ENCODE data around the gene TGFBR3L.
"Not testable (repeated sequence)": the region's sequence is repeated elsewhere in the genome, so short reads cannot be mapped to it uniquely, and the experiment has no call there.

Gene TGFBR3L

GRCh38 chr19:7905268-7905667 is 9.4 kb upstream of the TGFBR3L start:
- DNase-seq: no peak

DNA sequence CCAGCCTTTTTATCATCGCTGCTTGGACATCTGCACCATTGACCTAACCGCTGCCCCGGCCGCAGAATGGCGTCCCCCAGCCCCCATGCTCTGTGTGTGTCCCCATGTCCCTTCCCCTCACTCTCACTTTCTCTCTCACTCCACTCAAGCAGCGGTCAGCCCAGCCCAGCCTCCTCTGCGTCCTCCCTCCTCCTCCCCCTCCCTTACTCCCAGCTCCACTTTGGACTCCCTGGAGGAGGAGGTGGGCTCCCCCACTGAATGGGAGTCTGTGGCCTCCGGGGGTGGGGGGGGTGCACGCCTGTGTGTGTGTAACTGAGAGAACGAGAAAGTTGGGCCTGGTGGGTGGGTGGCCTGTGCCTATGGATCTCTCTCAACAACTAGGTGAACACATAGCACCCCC is 8.8 kb upstream of the TGFBR3L start:
- DNase-seq: no peak

GRCh38 chr19:7907122-7907521 is 7.5 kb upstream of the TGFBR3L start:
- DNase-seq: no peak

DNA sequence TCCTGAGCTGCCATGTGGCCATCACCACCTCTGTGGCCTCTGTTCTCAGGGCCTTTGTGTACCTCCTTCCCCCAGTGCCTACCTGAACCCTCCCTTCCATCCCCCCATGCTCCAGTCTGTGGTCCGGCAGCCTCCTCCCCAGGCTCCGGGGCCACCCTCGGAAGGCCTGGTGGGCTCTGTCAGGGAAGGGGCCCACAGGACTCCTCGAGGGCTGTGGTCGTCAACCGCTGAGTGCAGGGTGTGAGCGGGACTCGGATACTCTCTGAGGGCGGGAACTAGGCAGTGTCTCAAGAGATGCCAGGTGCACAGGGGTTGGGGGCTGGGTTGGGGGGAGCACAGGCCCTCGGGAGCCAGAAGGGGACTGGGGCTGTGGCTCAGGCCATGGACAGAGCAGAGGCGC is 7.1 kb upstream of the TGFBR3L start:
- no peak for DNase-seq

- DNase-seq: no peak
Observed at GRCh38 chr19:7908078-7908699, 6.4 kb upstream of the TGFBR3L start.

GRCh38 chr19:7908742-7909461 is 5.7 kb upstream of the TGFBR3L start:
- no peak for DNase-seq

- DNase-seq: no peak
Observed at GRCh38 chr19:7909471-7910067, 5.1 kb upstream of the TGFBR3L start.

DNA sequence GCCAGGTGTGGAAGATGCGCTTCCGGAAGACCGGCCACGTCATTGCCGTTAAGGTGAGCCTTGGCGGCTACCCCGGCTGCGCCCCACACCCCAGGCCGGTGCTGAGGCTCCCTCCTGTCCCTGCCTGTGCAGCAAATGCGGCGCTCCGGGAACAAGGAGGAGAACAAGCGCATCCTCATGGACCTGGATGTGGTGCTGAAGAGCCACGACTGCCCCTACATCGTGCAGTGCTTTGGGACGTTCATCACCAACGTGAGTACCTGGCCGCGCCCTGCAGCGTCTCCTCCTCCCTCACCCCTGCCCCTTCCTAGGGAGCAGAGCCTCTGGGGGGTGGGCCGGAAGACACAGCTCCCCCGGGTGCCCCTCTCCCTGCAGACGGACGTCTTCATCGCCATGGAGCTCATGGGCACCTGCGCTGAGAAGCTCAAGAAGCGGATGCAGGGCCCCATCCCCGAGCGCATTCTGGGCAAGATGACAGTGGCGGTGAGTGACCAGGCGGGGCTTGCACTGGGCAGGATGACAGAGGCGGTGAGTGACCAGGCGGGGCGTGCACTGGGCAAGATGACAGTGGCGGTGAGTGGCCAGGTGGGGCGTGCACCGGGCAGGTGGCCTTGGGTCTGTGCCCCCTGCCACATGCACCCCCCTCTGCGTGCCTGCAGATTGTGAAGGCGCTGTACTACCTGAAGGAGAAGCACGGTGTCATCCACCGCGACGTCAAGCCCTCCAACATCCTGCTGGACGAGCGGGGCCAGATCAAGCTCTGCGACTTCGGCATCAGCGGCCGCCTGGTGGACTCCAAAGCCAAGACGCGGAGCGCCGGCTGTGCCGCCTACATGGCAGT is 4.1 kb upstream of the TGFBR3L start:
- DNase-seq: no peak

DNA sequence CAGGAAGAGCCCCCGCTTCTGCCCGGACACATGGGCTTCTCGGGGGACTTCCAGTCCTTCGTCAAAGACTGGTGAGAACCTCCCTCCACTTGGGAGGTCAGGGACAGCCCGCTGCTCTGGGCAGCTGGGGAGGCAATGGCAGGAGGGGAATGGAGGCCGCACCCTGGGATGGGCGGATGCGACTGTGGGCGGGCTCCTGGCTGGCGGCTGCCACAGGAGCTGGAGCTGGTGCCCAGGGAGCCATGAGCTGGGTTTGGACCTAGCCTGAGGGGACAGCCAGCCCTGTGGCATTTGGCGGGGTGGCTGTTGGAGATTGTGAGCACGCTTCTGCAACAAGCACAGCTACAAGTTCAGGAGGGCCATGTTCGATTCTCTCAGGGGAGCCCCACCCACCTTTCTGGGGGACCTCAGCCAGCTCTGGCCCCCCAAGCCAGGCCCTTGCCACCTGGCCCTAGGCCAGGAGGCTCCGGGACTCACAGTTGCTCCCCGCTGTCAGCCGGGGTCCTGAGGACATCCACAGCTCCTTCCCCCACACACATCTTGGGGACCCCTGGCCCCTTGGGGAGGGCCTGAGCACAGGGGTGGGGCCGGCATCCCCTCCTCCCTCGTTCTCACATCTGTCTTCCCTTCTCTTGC is 3.0 kb upstream of the TGFBR3L start:
- no peak for DNase-seq

- no peak for DNase-seq
Observed at GRCh38 chr19:7912144-7912696, 2.4 kb upstream of the TGFBR3L start.

DNA sequence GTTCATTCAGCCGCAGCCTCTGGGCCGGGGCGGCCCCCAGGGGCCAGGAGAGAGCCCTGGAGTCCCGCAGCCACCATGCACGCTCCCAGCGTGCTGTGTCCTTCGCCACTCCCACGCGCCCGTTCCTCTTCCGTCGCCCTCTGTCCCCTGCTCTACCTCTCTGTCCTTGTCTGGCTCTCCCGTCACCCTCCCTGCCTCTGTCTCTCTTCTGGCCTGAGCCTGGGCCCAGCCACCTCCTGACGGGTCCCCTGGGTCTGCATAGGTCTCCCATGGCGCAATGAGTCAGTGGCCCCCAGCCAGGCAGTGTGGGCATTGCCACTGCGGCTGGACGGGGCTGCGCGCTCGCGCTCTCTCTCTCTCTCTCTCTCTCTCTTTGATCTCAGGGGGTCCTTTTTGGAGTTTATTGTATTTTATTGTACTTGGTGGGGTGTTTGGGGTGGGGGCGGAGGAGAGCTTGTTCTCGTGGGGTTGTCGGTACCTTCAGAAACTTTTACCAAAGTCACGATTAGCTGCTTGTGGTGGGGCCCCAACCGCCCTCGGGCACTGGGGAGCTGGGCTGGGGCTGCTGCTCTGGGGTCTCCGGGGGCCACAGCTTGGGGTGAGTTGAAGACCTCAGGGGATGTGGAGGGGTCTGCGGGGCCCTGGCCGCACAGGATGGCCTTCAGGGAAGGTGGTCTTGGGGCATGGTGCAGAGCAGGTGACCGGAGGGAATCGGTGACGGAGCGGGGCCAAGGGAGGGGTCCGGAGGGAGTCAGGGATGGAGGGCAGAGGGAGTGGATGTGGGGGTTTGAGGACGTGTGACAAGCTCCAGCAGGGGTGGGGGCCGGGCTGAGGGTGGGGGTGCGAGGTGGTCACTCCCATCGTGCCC is 1.7 kb upstream of the TGFBR3L start:
- DNase-seq: no peak

GRCh38 chr19:7913652-7914051 is 978 bp upstream of the TGFBR3L start:
- DNase-seq: no peak

DNA sequence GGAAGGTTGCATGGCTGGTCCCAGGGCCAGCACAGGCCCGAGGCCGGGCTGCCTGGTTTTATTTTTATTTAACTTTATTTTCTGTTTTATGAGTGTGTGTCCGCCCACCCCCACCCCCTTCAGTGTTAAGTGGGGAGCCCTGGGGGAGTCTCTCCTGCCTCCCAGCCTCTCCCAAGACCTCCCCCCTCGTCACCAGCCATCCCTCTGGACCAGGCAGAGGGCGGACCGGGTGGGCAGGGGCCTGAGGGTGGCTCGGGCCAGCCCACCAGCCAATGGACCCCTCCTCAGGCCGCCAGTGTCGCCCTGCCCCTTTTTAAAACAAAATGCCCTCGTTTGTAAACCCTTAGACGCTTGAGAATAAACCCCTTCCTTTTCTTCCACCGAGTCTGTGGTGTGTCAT is 531 bp upstream of the TGFBR3L start:
- DNase-seq: no peak

GRCh38 chr19:7915250-7916102 is 846 bp downstream of the TGFBR3L start:
- DNase-seq: no peak

- DNase-seq: peak in 1 of 2 donors; percentile 41
Observed at GRCh38 chr19:7916103-7916954, 1.7 kb downstream of the TGFBR3L start.

DNA sequence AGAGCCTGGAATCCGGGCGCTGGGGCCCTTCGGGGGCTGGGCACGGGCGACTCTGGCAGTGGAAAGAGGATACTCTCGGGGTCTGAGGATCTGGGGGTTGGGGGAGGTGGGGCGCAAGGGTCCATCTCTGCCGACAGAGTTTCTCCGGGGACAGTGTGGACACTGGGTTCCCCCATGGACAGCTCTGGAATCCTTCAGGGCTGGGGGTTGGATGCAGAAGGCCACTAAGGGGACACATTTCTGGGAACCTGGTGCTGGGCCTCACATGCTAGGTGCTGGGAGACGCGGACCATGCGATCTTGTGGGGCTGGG is 2.3 kb downstream of the TGFBR3L start:
- DNase-seq: peak in 1 of 2 donors; percentile 41

GRCh38 chr19:7917267-7918061 is 2.8 kb downstream of the TGFBR3L start:
- DNase-seq: peak in 1 of 2 donors; percentile 22

DNA sequence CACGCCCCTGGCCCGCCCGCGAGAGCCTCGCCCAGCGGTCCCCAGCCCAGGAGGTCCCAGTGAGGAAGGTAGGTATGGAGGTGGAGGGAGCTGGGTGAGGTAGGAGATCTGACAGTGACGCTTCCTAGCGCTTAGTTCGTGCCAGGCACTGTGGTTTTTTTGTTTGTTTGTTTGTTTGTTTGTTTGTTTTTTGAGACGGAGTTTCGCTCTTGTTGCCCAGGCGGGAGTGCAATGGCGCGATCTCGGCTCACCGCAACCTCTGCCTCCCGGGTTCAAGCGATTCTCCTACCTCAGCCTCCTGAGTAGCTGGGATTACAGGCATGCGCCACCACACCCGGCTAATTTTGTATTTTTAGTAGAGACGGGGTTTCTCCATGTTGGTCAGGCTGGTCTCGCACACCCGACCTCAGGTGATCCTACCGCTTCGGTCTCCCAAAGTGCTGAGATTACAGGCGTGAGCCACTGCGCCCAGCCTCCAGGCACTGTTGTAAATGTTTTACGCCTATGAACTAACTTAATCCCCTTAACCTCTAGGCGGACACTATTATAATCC is 3.5 kb downstream of the TGFBR3L start:
- not testable (repeated sequence) for DNase-seq

Measured in bone marrow (tissue), 2 donors.